Peyer's patch (tissue), 4 donors: ENCODE results near the gene RNF182.

Experiments used
- POLR2A ChIP-seq, 2 donors: fragments of 450-650 bp; IDR thresholded peaks; one replicate each; pipeline ENCODE4 v1.5.1; 2017; ENCODE audit warnings: antibody characterized with exemption in 2 of 2, mild to moderate bottlenecking in 2 of 2, moderate library complexity in 2 of 2
- TF ChIP-seq, protein P1 (sequence below), 6 experiments: fragments of 450-650 bp in 4 of 6; fragments of 200-600 bp in 2 of 6; sonication (generic) in 1 of 6; IDR thresholded peaks; one replicate each; pipeline ENCODE4 v1.5.1; 2017 to 2019; ENCODE audit warnings: antibody characterized with exemption in 6 of 6, mild to moderate bottlenecking in 3 of 6, moderate library complexity in 1 of 6

DNA sequence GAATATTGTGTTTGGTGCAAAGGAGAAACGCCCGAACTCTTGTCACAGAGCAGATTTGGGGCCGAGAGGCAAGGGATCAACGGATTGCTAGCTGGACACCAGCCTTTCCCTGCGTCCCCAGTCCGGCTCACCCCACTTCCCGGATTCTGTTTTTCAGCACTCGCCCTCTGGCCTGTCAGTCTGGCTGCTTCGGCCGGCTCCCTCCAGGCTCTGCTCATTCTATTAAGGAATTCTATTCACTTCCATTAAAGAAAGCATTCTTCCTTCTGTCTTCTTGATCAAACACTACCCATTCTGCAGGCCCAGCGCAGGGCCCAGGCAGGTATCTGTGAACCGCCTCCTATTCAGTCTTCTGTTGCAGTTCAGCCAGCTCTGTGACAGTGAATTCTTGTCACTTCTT lies 91.7 kb downstream of the RNF182 start:
- TF ChIP-seq, protein P1, sequence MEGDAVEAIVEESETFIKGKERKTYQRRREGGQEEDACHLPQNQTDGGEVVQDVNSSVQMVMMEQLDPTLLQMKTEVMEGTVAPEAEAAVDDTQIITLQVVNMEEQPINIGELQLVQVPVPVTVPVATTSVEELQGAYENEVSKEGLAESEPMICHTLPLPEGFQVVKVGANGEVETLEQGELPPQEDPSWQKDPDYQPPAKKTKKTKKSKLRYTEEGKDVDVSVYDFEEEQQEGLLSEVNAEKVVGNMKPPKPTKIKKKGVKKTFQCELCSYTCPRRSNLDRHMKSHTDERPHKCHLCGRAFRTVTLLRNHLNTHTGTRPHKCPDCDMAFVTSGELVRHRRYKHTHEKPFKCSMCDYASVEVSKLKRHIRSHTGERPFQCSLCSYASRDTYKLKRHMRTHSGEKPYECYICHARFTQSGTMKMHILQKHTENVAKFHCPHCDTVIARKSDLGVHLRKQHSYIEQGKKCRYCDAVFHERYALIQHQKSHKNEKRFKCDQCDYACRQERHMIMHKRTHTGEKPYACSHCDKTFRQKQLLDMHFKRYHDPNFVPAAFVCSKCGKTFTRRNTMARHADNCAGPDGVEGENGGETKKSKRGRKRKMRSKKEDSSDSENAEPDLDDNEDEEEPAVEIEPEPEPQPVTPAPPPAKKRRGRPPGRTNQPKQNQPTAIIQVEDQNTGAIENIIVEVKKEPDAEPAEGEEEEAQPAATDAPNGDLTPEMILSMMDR (IDR thresholded peaks at IDR 0.05): no peak
- no peak for TF ChIP-seq POLR2A (IDR thresholded peaks at IDR 0.05)
